ENCODE measurements around the gene CAMKK2.

- no peak for TF ChIP-seq CTCF (IDR thresholded peaks at IDR 0.05)
- TF ChIP-seq POLR2A (IDR thresholded peaks at IDR 0.05) = no peak
Observed at GRCh38 chr12:121273364-121273896, 23.1 kb downstream of the CAMKK2 start.

All from transverse colon (tissue), 3 donors.